H9 (cell line): ENCODE data around the gene GNB1L. TPM values are rescaled to one million over a fixed set of nuclear protein-coding genes. Genes with fewer than 3 reads are reported as not detected.
A peak's percentile ranks its signal among the peaks of the same experiment; 100 is the strongest.

Source experiments
- DNase-seq: peaks from one replicate; pipeline ENCODE4 v3.0.0-alpha.2; 2017
- H2AFZ ChIP-seq: one replicate; pipeline ENCODE4 v1.6.1; 2013; ENCODE audit warnings: mild to moderate bottlenecking, low read length, control low read depth, moderate library complexity
- H2AK5ac ChIP-seq: 2 replicates; pipeline ENCODE4 v1.6.1; 2013; ENCODE audit warnings: low read length, control low read depth, mixed read lengths; ENCODE audit not compliant: insufficient read length
- H2BK120ac ChIP-seq: one replicate; pipeline ENCODE4 v1.6.1; 2013; ENCODE audit warnings: low read depth, mild to moderate bottlenecking, low read length, control low read depth, inconsistent platforms; ENCODE audit not compliant: poor library complexity, severe bottlenecking
- H2BK12ac ChIP-seq: 2 replicates; pipeline ENCODE4 v1.6.1; 2013; ENCODE audit warnings: low read length, control low read depth, mixed read lengths, low read depth; ENCODE audit not compliant: insufficient read length
- H2BK15ac ChIP-seq: 2 replicates; pipeline ENCODE4 v1.6.1; 2013; ENCODE audit warnings: low read depth, low read length, control low read depth
- H2BK20ac ChIP-seq: one replicate; pipeline ENCODE4 v1.6.1; 2013; ENCODE audit warnings: low read depth, mild to moderate bottlenecking, low read length, control low read depth, inconsistent platforms; ENCODE audit not compliant: poor library complexity, severe bottlenecking
- H2BK5ac ChIP-seq: 2 replicates; pipeline ENCODE4 v1.6.1; 2013; ENCODE audit warnings: low read length, control low read depth, mixed read lengths; ENCODE audit not compliant: insufficient read length
- H3K14ac ChIP-seq: 2 replicates; pipeline ENCODE4 v1.6.1; 2013; ENCODE audit warnings: low read length, control low read depth; ENCODE audit not compliant: insufficient read depth
- H3K18ac ChIP-seq: 2 replicates; pipeline ENCODE4 v1.6.1; 2013; ENCODE audit warnings: low read depth, mild to moderate bottlenecking, mixed read lengths, low read length, control low read depth; ENCODE audit not compliant: insufficient read length
- H3K23ac ChIP-seq: 2 replicates; pipeline ENCODE4 v1.6.1; 2013; ENCODE audit warnings: low read length, control low read depth, mixed read lengths, low read depth; ENCODE audit not compliant: insufficient read length
- H3K23me2 ChIP-seq: 2 replicates; pipeline ENCODE4 v1.6.1; 2013; ENCODE audit warnings: low read depth, mild to moderate bottlenecking, mixed read lengths, low read length, control low read depth; ENCODE audit not compliant: insufficient read length, poor library complexity, severe bottlenecking
- H3K27ac ChIP-seq: 2 replicates; pipeline ENCODE4 v1.5.1; 2013; ENCODE audit warnings: low read length, control low read depth, mixed read lengths, low read depth; ENCODE audit not compliant: insufficient read length
- H3K27me3 ChIP-seq: 2 replicates; pipeline ENCODE4 v1.6.1; 2013; ENCODE audit warnings: low read length, control low read depth, inconsistent platforms; ENCODE audit not compliant: insufficient read depth
- H3K4ac ChIP-seq: 2 replicates; pipeline ENCODE4 v1.6.1; 2013; ENCODE audit warnings: low read depth, mild to moderate bottlenecking, control low read depth, inconsistent platforms, low read length, moderate library complexity
- H3K4me1 ChIP-seq: 2 replicates; pipeline ENCODE4 v1.6.1; 2013; ENCODE audit warnings: low read length, control low read depth, inconsistent platforms; ENCODE audit not compliant: insufficient read depth
- H3K4me2 ChIP-seq: 2 replicates; pipeline ENCODE4 v1.6.1; 2013; ENCODE audit warnings: low read length, control low read depth, mixed read lengths; ENCODE audit not compliant: insufficient read length, insufficient read depth
- H3K56ac ChIP-seq: 2 replicates; pipeline ENCODE4 v1.6.1; 2013; ENCODE audit warnings: low read depth, mild to moderate bottlenecking, mixed read lengths, low read length, control low read depth; ENCODE audit not compliant: insufficient read length
- H3K79me1 ChIP-seq: 2 replicates; pipeline ENCODE4 v1.6.1; 2013; ENCODE audit warnings: low read depth, mild to moderate bottlenecking, moderate library complexity, low read length, control low read depth, inconsistent platforms; ENCODE audit not compliant: insufficient read depth, poor library complexity, severe bottlenecking
- H3K79me2 ChIP-seq: 2 replicates; pipeline ENCODE4 v1.6.1; 2013; ENCODE audit warnings: low read length, control low read depth, inconsistent platforms; ENCODE audit not compliant: insufficient read depth
- H3K9ac ChIP-seq: 2 replicates; pipeline ENCODE4 v1.6.1; 2013; ENCODE audit warnings: low read length, control low read depth, mixed read lengths; ENCODE audit not compliant: insufficient read length; ENCODE audit errors: extremely low read depth
- H3K9me3 ChIP-seq: one replicate; pipeline ENCODE4 v1.6.1; 2013; ENCODE audit warnings: low read depth, low read length, inconsistent platforms; ENCODE audit not compliant: control insufficient read depth
- H3T11ph ChIP-seq: one replicate; pipeline ENCODE4 v1.6.1; 2013; ENCODE audit warnings: mild to moderate bottlenecking, low read length, control low read depth, inconsistent platforms
- H4K20me1 ChIP-seq: one replicate; pipeline ENCODE4 v1.6.1; 2013; ENCODE audit not compliant: control insufficient read depth, insufficient read length, insufficient read depth
- H4K5ac ChIP-seq: 2 replicates; pipeline ENCODE4 v1.6.1; 2013; ENCODE audit warnings: low read depth, mild to moderate bottlenecking, mixed read lengths, low read length, control low read depth; ENCODE audit not compliant: insufficient read length
- H4K8ac ChIP-seq: replicated peaks from 2 replicates; pipeline ENCODE4 v1.6.1; 2013; ENCODE audit warnings: low read length, control low read depth, mixed read lengths, low read depth; ENCODE audit not compliant: insufficient read length
- H4K91ac ChIP-seq: 2 replicates; pipeline ENCODE4 v1.6.1; 2013; ENCODE audit warnings: low read depth, mild to moderate bottlenecking, moderate library complexity, mixed read lengths, low read length, control low read depth; ENCODE audit not compliant: insufficient read length
- H3K27ac Mint-ChIP-seq, 3 experiments: 2 replicates in 2 of 3; 3 replicates in 1 of 3; pipeline ENCODE4 v1.8.0; 2020 to 2021; ENCODE audit warnings: mixed read lengths in 3 of 3, mild to moderate bottlenecking in 1 of 3, moderate library complexity in 1 of 3
- H3K27me3 Mint-ChIP-seq: 2 replicates; pipeline ENCODE4 v1.8.0; 2021; ENCODE audit warnings: low read depth, mild to moderate bottlenecking, moderate library complexity, mixed read lengths
- H3K36me3 Mint-ChIP-seq, 3 experiments: 2 replicates in 2 of 3; 3 replicates in 1 of 3; pipeline ENCODE4 v1.8.0; 2020 to 2021; ENCODE audit warnings: low read depth in 3 of 3, mixed read lengths in 3 of 3; ENCODE audit not compliant: insufficient read depth in 1 of 3
- H3K4me1 Mint-ChIP-seq, 2 experiments: 2 replicates each; pipeline ENCODE4 v1.8.0; 2020; ENCODE audit warnings: mixed read lengths in 2 of 2
- H3K4me3 Mint-ChIP-seq, 2 experiments: 2 replicates in 1 of 2; 3 replicates in 1 of 2; pipeline ENCODE4 v1.8.0; 2020 to 2021; ENCODE audit warnings: mild to moderate bottlenecking in 2 of 2, mixed read lengths in 2 of 2, moderate library complexity in 1 of 2
- H3K9me3 Mint-ChIP-seq, 2 experiments: 2 replicates in 1 of 2; 3 replicates in 1 of 2; pipeline ENCODE4 v1.8.0; 2020; ENCODE audit warnings: mild to moderate bottlenecking in 2 of 2, mixed read lengths in 2 of 2, moderate library complexity in 1 of 2
- CTCF ChIP-seq: fragments of 200-600 bp; sonication (generic); conservative IDR thresholded peaks from 3 replicates; pipeline ENCODE4 v1.8.0; 2021; ENCODE audit warnings: antibody characterized with exemption, mild to moderate bottlenecking
- WGBS: extraction: QIAGEN DNeasy Blood & Tissue Kit; methylation state at CpG from one replicate; pipeline ENCODE4 v1.1.7; 2013; ENCODE audit warnings: missing lambda C conversion rate, low lambda C conversion rate, mixed read lengths; ENCODE audit not compliant: insufficient read length; ENCODE audit errors: extremely low coverage; 5-methylcytosine and 5-hydroxymethylcytosine counted together
- total RNA-seq: library from RNA; stranded (reverse); gene quantifications from 2 replicates; pipeline ENCODE4 v1.2.1, GENCODE V29; 2021

GNB1L gene
- total RNA-seq, 1 experiment from 2014 or later, result 22.4 TPM

GRCh38 chr22:19875061-19875530 is 20.4 kb upstream of the GNB1L start:
- Histone ChIP-seq H4K20me1 (no peaks in the 10 kb centered on the region), H2BK5ac (no peak overlapping the region), H4K8ac (no peak overlapping the region), H3K79me2 (no peaks in the 10 kb centered on the region; the same call in 1 of the 2 replicates), H3K27me3 (no peaks in the 10 kb centered on the region), H3K9ac (no peak overlapping the region), H3K23me2 (no peaks in the 10 kb centered on the region), H2BK20ac (no peak overlapping the region), H4K91ac (no peak overlapping the region), H3K4me2 (no peak overlapping the region), H3K56ac (no peak overlapping the region), H3K14ac (no peak overlapping the region), H3K23ac (no peak overlapping the region), H2BK120ac (no peak overlapping the region), H4K5ac (no peak overlapping the region), H3K4me1 (no peaks in the 10 kb centered on the region; the same call in 1 of the 2 replicates), H3K79me1 (no peaks in the 10 kb centered on the region), H3K4ac (no peak overlapping the region), H2AK5ac (no peak overlapping the region), H2BK12ac (no peak overlapping the region), H2AFZ (no peak overlapping the region), H3K18ac (no peak overlapping the region), H3K9me3 (no peaks in the 10 kb centered on the region), H3K27ac (no peak overlapping the region), H3T11ph (no peak overlapping the region), H2BK15ac (no peak overlapping the region)
- TF ChIP-seq CTCF, result no peak
- peak; percentile 26 for DNase-seq
- H3K36me3 Mint-ChIP-seq, result no peaks in the 10 kb centered on the region
- no CpG with 5 or more reads among the region's 12 CpGs for WGBS
- H3K4me1 Mint-ChIP-seq, result peaks cover 7 to 10% of the 10 kb centered on the region in 2 experiments
- H3K4me3 Mint-ChIP-seq, result no peak overlapping the region
- no peaks in the 10 kb centered on the region for H3K9me3 Mint-ChIP-seq
- no peaks in the 10 kb centered on the region for H3K27me3 Mint-ChIP-seq
- H3K27ac Mint-ChIP-seq, result no peak overlapping the region
